SK-N-SH (cell line): ENCODE results near the gene SLC12A7.

Experiments
- CTCF ChIP-seq: fragments of 200-600 bp; sonication (generic); IDR thresholded peaks from 2 replicates; pipeline ENCODE4 v1.6.1; 2017; ENCODE audit warnings: antibody characterized with exemption, mild to moderate bottlenecking, moderate library complexity
- EZH2phosphoT487 ChIP-seq: fragments of 200-600 bp; sonication (generic); IDR thresholded peaks from 2 replicates; pipeline ENCODE4 v1.6.1; 2017; ENCODE audit warnings: low read depth, mixed run types, mild to moderate bottlenecking, antibody characterized with exemption, moderate library complexity, borderline replicate concordance
- IRF3 ChIP-seq: fragments of 150-350 bp; IDR thresholded peaks from 2 replicates; pipeline ENCODE4 v1.6.1; 2016; ENCODE audit warnings: mild to moderate bottlenecking, low read depth, low read length
- MAX ChIP-seq: IDR thresholded peaks from 2 replicates; pipeline ENCODE4 v1.4.0; 2012; ENCODE audit warnings: low read depth
- MXI1 ChIP-seq: IDR thresholded peaks from 2 replicates; pipeline ENCODE4 v1.6.1; 2012; ENCODE audit warnings: mild to moderate bottlenecking, low read depth, low read length, improper control_type of control experiment
- PBX3 ChIP-seq: IDR thresholded peaks from 2 replicates; pipeline ENCODE4; 2012
- REST ChIP-seq: IDR thresholded peaks from 2 replicates; pipeline ENCODE4 v1.6.1; 2012; ENCODE audit warnings: mild to moderate bottlenecking, low read depth, low read length, moderate library complexity
- TEAD4 ChIP-seq: IDR thresholded peaks from 2 replicates; pipeline ENCODE4 v1.4.0; 2012; ENCODE audit warnings: mild to moderate bottlenecking, borderline replicate concordance; ENCODE audit not compliant: insufficient read depth

- TF ChIP-seq CTCF (no peak), IRF3 (no peak), PBX3 (no peak), TEAD4 (no peak), REST (no peak), EZH2phosphoT487 (no peak), MXI1 (no peak), MAX (no peak)
These were observed 97.5 kb downstream of the SLC12A7 start for GRCh38 chr5:1014346-1014745.
